NT2/D1 (cell line): ENCODE results near the gene CREB5.

Source experiments
- DNase-seq: peaks from one replicate; pipeline ENCODE4 v3.0.0-alpha.2; 2011; ENCODE audit warnings: low read depth, low spot score
- H3K27me3 ChIP-seq: 2 replicates; pipeline ENCODE4 v1.6.0; 2011; ENCODE audit warnings: mild to moderate bottlenecking; ENCODE audit not compliant: insufficient read length, insufficient read depth
- H3K36me3 ChIP-seq: 2 replicates; pipeline ENCODE4 v1.6.1; 2011; ENCODE audit warnings: mild to moderate bottlenecking, low read length, mixed read lengths; ENCODE audit not compliant: insufficient read depth, insufficient read length
- H3K4me1 ChIP-seq: 2 replicates; pipeline ENCODE4 v1.5.1; 2011; ENCODE audit not compliant: insufficient read depth, insufficient read length
- H3K4me3 ChIP-seq: 2 replicates; pipeline ENCODE4 v1.5.1; 2011; ENCODE audit warnings: low read depth; ENCODE audit not compliant: insufficient read length
- H3K9ac ChIP-seq: 2 replicates; pipeline ENCODE4 v1.6.0; 2011; ENCODE audit warnings: low read depth; ENCODE audit not compliant: insufficient read length
- H3K9me3 ChIP-seq: 2 replicates; pipeline ENCODE4 v1.5.1; 2011; ENCODE audit warnings: mild to moderate bottlenecking, low read length; ENCODE audit not compliant: insufficient read depth
- SUZ12 ChIP-seq: IDR thresholded peaks from 2 replicates; pipeline ENCODE4 v1.6.1; 2011; ENCODE audit not compliant: insufficient read length, insufficient read depth; ENCODE audit errors: extremely low read depth
- YY1 ChIP-seq: IDR thresholded peaks from 2 replicates; pipeline ENCODE4 v1.6.1; 2011; ENCODE audit not compliant: insufficient read length, insufficient read depth
- ZNF274 ChIP-seq: IDR thresholded peaks from 2 replicates; pipeline ENCODE4 v1.6.1; 2011; ENCODE audit warnings: mild to moderate bottlenecking, low read depth, low read length

Gene CREB5

GRCh38 chr7:28414453-28414852 lies 2.1 kb downstream of the CREB5 start:
- TF ChIP-seq SUZ12 (no peak), ZNF274 (no peak), YY1 (no peak)
- H3K9me3 ChIP-seq, result no peaks in the 10 kb centered on the region
- no peaks in the 10 kb centered on the region for H3K36me3 ChIP-seq
- H3K4me1 ChIP-seq, result no peaks in the 10 kb centered on the region
- H3K4me3 ChIP-seq, result no peak overlapping the region
- no peak overlapping the region for H3K9ac ChIP-seq
- peaks cover 24% of the 10 kb centered on the region for H3K27me3 ChIP-seq
- DNase-seq, result no peak

- no peaks in the 10 kb centered on the region for H3K27me3 ChIP-seq
- DNase-seq, result no peak
- no peak overlapping the region for H3K9ac ChIP-seq
- no peak overlapping the region for H3K4me3 ChIP-seq
- no peaks in the 10 kb centered on the region for H3K4me1 ChIP-seq
- no peaks in the 10 kb centered on the region for H3K36me3 ChIP-seq
- TF ChIP-seq SUZ12 (no peak), ZNF274 (no peak), YY1 (no peak)
- H3K9me3 ChIP-seq, result no peaks in the 10 kb centered on the region
These were observed 5.1 kb downstream of the CREB5 start for GRCh38 chr7:28417321-28417940.

GRCh38 chr7:28418311-28418710 lies 6.0 kb downstream of the CREB5 start:
- H3K4me1 ChIP-seq, result no peaks in the 10 kb centered on the region
- TF ChIP-seq ZNF274, result no peak
- no peak for TF ChIP-seq YY1
- TF ChIP-seq SUZ12, result no peak

GRCh38 chr7:28418966-28419365 lies 6.6 kb downstream of the CREB5 start:
- Histone ChIP-seq H3K4me1 (no peaks in the 10 kb centered on the region), H3K9ac (no peak overlapping the region)

More at GRCh38 chr7:28418311-28418710, 6.0 kb downstream of the CREB5 start:
- Histone ChIP-seq H3K9me3 (no peaks in the 10 kb centered on the region), H3K9ac (no peak overlapping the region), H3K27me3 (no peaks in the 10 kb centered on the region), H3K4me3 (no peak overlapping the region), H3K36me3 (no peaks in the 10 kb centered on the region)
- no peak for DNase-seq

GRCh38 chr7:28419716-28420115 lies 7.4 kb downstream of the CREB5 start:
- H3K9me3 ChIP-seq, result no peaks in the 10 kb centered on the region
- no peak overlapping the region for H3K9ac ChIP-seq
- no peak for TF ChIP-seq ZNF274
- no peak for TF ChIP-seq SUZ12
- TF ChIP-seq YY1, result no peak
- no peak overlapping the region for H3K4me3 ChIP-seq
- H3K27me3 ChIP-seq, result no peaks in the 10 kb centered on the region
- H3K36me3 ChIP-seq, result no peaks in the 10 kb centered on the region
- no peaks in the 10 kb centered on the region for H3K4me1 ChIP-seq
- DNase-seq, result no peak

More at GRCh38 chr7:28418966-28419365, 6.6 kb downstream of the CREB5 start:
- H3K27me3 ChIP-seq, result no peaks in the 10 kb centered on the region
- no peaks in the 10 kb centered on the region for H3K36me3 ChIP-seq
- TF ChIP-seq YY1 (no peak), ZNF274 (no peak), SUZ12 (no peak)
- H3K4me3 ChIP-seq, result no peak overlapping the region
- H3K9me3 ChIP-seq, result no peaks in the 10 kb centered on the region
- DNase-seq, result no peak

GRCh38 chr7:28423112-28423511 lies 10.8 kb downstream of the CREB5 start:
- no peak for DNase-seq
- no peaks in the 10 kb centered on the region for H3K27me3 ChIP-seq
- no peak for TF ChIP-seq SUZ12
- TF ChIP-seq ZNF274, result no peak
- no peak for TF ChIP-seq YY1

GRCh38 chr7:28423918-28424514 lies 11.7 kb downstream of the CREB5 start:
- DNase-seq, result no peak
- Histone ChIP-seq H3K4me1 (no peaks in the 10 kb centered on the region), H3K27me3 (no peaks in the 10 kb centered on the region), H3K9me3 (no peaks in the 10 kb centered on the region), H3K9ac (no peak overlapping the region), H3K4me3 (no peak overlapping the region), H3K36me3 (no peaks in the 10 kb centered on the region)
- TF ChIP-seq YY1 (no peak), SUZ12 (no peak)

More at GRCh38 chr7:28423112-28423511, 10.8 kb downstream of the CREB5 start:
- no peak overlapping the region for H3K4me3 ChIP-seq
- H3K9me3 ChIP-seq, result no peaks in the 10 kb centered on the region
- H3K9ac ChIP-seq, result no peak overlapping the region
- no peaks in the 10 kb centered on the region for H3K36me3 ChIP-seq
- H3K4me1 ChIP-seq, result no peaks in the 10 kb centered on the region
